Measurements from ENCODE around the gene AGAP3.

Gene AGAP3

GRCh38 chr7:151192002-151192539 is 105.8 kb downstream of the AGAP3 start:
- no peak for DNase-seq

GRCh38 chr7:151193203-151193978 is 107.1 kb downstream of the AGAP3 start:
- no peak for DNase-seq
